ENCODE measurements around the gene FBRSL1. TPM values are rescaled to one million over a fixed set of nuclear protein-coding genes. Genes with fewer than 3 reads are reported as not detected.

The FBRSL1 gene
- polyA plus RNA-seq, 4 donors = 43.8 to 87.9 (median 51.9) TPM

DNA sequence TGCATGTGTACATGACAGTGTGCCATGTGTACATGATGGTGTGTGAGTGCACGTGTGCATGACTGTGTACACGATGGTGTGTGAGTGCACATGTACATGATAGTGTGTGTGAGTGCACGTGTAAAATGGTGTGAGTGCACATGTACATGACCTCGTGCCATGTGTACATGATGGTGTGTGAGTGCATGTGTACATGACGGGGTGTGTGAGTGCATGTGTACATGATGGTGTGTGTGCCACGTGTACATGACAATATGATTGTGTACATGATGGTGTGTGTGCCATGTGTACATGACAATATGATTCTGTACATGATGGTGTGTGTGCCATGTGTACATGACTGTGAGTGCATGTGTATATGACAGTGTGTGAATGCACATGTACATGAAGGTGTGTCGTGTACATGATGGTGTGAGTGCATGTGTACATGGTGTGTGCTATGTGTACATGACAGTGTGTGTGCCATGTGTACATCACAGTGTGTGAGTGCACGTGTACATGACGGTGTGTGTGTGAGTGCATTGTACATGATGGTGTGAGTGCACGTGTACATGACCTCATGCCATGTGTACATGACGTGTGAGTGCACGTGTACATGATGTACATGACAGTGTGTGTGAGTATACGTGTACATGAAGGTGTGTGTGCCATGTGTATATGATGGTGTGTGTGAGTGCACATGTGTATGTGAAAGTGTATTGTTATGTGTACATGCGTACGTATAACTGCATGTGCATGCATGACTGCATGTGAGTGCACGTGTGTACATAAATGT lies 46.3 kb downstream of the FBRSL1 start:
- no peak for DNase-seq (ENCODE audit: low read depth in 4 of 4, low spot score in 3 of 4)

DNA sequence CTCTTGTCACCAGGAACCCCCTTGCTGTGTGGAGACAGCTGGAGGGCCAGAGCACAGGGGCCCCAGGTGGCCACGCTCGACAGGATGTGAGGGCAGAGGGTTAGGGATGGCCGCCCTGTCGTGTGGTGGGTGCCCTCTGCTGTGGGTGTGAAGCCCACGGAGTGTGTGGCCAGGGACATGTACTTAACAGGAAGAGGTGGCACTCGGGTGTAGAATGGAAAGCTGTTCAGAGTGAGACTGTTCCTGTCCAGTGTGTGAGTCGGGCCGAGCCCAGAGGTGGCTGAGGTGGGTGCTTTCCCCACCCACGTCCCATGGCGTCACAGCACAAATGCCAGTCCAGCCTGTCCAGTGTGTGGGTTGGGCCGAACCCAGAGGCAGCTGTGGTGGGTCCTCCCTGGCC lies 47.1 kb downstream of the FBRSL1 start:
- DNase-seq (ENCODE audit: low read depth in 4 of 4, low spot score in 3 of 4) = no peak

DNA sequence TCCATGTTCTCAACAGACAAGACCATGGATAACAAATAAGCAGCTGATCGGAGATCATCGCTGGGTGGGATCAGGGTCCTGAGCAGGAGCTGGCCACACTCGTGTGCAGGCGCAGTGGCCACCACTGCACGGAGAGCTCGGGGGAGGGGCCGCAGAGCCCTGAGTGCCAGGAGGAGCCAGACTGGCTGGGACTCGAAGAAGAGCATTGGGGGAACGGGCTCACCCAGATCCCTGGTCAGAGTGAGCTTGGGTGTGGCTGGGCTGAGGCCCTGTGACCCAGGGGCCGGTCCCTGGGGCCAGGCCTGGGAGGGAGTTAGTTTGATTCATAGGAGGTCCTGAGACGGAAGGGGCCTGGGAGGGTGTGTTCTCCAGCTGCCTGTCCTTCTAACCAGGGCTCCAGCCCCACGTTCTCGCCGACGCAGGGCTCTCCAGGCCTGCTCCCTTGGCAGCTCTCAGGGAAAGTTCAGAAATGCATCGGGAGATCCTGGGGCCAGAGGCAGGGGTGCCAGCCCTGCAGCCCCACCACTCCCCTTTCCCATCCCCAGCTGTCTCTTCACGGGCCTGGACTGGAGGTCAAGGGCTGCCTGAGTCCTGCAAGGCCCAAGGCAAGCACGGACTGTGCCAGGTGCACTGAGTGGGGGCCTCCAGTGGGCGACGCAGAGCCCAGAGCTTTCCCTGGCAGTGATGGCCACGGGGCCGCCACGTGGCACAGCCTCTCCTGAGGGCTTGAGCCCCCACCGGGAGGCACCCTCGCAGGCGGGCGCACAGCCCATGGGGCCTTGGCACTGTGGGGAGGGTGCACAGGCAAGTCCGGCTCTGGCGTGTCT lies 48.1 kb downstream of the FBRSL1 start:
- DNase-seq (ENCODE audit: low read depth in 4 of 4, low spot score in 3 of 4) = no peak

DNA sequence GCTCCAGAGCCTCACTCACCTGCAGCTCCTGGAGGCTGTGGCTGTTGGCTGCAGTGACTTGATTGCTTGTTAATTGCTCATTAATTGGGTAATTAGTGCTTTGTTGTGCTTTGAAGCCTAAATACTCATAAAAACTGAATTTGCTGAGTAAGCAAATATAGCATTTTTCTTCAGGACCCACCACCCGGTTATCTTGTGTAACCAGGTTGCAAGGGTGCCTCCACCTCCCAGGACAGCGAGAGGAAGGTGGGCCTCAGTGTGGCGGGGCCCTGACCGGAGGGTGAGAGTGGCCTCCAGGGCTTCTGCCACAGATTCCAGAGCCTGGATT lies 48.7 kb downstream of the FBRSL1 start:
- DNase-seq (ENCODE audit: low read depth in 4 of 4, low spot score in 3 of 4) = no peak

DNA sequence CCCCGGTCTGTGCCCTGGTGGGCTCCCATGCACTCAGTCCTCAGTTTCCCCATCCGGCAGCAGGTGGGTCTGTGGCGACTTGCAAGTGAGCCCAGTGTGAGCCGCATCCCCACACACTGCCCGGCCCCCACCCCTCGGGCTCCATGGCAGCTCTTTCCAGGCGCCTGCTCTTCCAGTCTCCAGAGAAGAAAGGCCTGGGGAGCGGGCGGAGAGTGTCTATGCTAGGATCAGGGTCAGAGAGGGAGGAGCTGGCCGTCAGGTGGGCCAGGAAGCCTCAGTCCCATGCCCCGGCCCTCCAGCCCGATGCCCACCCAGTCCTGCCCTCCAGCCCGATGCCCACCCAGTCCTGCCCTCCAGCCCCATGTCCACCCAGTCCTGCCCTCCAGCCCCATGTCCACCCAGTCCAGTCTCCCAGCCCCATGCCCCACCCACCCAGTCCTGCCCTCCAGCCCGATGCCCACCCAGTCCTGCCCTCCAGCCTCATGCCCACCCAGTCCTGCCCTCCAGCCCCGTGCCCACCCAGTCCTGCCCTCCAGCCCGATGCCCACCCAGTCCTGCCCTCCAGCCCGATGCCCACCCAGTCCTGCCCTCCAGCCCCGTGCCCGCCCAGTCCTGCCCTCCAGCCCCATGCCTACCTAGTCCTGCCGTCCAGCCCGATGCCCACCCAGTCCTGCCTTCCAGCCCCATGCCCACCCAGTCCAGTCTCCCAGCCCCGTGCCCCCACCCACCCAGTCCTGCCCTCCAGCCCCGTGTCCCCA lies 49.2 kb downstream of the FBRSL1 start:
- DNase-seq (ENCODE audit: low read depth in 4 of 4, low spot score in 3 of 4) = no peak

DNA sequence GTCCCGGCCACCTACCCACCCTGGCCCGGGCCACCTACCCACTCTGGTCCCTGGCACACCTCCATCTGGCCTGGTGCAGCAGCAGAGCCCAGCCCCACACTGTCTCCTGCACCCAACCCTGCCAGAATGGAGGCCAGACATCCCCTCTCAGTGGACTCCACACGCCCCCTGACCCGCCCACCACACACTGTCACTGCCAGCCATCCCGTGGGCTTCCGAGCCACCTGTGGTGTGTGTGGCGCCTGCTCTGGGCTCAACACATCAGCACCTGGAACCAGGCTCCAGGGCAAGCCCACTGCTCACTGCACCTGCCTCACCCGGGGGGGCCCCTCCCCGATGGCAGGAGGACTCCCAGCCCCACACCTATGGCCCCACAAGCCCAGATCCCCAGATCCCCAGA lies 50.5 kb downstream of the FBRSL1 start:
- DNase-seq (ENCODE audit: low read depth in 4 of 4, low spot score in 3 of 4) = no peak

DNA sequence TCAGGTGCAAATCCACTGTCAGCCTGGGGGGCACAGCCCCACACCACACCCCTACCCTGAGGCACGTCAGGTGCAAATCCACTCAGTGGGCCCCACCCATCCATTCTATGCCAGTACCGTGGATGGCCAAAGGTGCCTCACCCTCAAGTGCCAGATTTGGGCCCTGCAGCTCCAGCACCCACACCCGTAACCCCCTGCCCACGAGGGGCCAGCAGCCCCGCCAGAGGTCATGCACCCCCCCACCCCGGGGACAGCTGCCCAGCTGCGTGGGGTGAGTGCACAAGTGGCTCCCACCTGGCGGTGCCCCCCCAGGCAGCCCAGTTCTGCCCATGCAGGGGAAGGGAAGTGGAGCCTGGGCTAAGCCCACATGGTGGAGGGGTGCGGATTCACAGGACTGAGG lies 51.2 kb downstream of the FBRSL1 start:
- DNase-seq (ENCODE audit: low read depth in 4 of 4, low spot score in 3 of 4) = no peak

DNA sequence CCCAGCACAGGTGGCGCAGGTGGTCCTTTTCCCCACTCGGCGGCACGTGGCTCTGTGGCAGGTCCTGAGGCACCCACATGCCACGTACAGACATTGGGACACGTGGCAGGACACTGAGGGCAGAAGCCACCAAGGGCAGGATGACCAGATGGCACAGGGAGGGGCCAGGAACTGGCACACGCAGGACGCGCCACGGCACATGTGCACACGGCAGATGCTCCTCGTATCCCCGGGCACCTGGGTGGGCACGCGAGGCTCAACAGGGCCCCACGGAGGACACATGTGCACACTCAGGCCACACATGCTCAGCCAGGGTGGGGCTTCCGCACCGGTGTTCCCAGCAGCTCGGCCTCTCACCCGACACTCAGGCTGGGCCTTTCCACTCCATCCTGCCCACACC lies 52.0 kb downstream of the FBRSL1 start:
- no peak for DNase-seq (ENCODE audit: low read depth in 4 of 4, low spot score in 3 of 4)

DNA sequence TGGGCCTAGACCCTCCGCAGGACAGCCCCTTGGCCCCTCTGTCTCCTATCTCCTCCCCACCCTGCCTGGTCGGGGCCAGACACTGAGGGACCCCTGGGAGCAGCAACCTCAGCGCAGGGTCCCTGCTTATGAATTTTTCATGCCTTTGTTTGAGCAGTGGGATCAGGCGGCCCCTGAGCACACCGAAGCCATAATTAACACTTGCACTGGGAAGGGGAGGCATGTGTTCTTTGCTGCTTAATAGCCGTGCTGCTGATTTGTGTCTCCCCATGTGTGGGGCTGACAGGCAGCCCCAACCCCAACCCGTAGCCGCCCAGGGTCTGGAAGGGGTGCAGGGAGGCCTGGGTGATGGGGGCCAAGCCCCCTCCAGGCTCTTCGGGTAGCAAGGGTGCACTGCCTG lies 52.7 kb downstream of the FBRSL1 start:
- DNase-seq (ENCODE audit: low read depth in 4 of 4, low spot score in 3 of 4) = no peak

DNA sequence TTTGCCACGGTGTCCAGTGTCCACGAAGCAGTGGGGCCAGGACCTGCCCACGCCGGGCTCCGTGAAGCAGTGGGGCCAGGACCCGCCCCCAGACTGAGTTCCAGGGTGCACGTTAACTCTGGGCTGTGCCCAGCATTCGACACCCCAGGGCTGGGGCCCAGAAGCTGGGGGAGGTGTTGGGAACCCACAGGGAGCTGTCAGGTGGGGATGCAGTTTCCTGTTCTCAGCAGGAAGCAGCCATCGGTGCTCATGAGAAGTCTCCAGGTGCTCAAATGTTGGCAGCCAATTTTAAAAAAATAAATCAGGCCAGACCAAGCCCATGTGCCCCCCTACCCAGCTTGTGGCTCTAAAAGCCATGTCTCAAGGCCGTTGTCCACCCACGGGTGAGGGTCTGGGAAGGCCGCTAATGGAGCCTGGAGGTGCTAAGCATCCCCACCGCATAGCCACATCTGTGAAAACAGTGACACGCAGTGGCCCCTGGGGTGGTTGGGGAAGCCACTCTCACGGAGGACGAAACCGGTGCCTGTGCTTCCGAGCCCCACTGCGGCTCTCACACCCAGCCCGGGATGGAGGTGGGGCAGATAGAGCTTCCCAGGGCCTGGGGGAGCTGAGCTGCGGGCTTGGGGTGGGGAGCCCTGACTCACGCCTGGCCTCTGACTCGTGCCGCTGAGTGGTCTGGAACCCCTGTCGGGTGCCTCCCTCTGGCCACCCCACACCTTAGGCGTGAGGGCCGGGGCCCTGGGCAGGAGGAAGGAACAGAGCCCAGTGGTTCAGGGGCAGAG lies 53.5 kb downstream of the FBRSL1 start:
- no peak for DNase-seq (ENCODE audit: low read depth in 4 of 4, low spot score in 3 of 4)

DNA sequence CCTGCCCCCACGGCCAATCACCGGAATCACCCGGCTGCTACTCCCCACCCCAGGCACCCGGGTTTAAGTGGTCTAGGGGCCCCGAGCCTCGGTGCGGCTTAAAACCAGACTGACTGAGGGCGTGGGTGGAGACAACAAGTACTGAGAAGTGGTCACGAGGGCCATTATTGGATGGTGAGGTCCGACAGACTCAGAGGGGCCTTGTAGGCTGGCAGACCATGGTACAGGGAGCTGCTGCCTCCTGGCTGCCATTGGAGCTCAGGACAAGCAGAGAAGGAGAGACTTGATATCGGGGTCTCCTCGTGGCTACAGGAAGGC lies 54.1 kb downstream of the FBRSL1 start:
- no peak for DNase-seq (ENCODE audit: low read depth in 4 of 4, low spot score in 3 of 4)

DNA sequence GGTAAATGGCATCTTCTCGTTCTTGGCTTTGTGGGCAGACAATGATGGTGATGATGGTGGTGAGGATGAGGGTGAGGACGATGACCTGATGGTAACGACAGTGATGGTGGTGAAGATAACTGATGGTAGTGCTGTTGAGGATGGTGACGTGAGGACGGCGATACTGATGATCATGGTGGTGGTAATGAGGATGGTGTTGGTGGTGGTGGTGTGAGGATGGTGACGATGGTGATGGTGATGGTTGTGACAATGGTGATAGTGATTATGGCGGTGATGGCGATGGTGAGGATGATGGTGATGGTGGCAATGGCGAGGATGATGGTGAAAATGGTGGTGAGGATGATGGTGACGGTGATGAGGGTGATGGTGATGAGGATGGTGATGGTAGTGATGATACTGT lies 54.5 kb downstream of the FBRSL1 start:
- DNase-seq (ENCODE audit: low read depth in 4 of 4, low spot score in 3 of 4) = no peak

DNA sequence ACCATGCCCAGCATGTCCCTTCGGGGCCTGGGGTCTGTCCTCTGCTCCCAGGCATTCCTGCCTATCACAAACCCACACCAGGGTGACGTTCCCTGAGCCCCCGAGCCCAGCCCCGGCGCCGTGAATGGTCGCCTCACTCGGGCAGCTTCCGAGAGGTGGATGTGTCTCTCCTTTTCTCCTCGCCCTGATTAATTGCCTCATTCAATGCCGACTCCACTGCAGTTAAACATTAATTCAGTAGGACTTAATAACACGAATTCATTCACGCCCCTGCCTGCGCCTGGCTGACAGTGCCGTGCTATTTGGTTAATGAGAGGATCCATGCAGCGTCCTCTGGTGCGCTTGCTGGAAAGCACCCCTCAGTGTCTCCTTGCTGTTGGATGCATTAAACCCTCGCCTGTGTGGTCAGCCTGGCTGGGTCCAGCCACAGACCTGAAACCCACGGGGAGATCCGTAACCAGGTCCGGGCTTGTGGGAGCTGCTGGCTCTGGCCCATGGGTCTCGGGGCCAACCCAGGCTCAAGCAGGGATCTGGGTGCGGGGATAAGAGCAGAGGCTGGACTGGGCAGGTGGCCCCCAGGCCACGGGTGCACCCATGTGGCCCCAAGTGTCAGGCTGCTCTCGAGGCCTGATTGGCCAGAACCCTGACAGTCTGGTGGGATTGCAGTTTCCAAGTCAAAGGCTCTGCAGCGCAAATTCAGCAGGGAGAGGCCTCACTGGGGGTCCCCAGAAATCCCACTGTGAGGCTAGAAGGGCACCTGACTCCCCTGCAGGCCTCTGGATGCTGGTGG lies 55.4 kb downstream of the FBRSL1 start:
- no peak for DNase-seq (ENCODE audit: low read depth in 4 of 4, low spot score in 3 of 4)

DNA sequence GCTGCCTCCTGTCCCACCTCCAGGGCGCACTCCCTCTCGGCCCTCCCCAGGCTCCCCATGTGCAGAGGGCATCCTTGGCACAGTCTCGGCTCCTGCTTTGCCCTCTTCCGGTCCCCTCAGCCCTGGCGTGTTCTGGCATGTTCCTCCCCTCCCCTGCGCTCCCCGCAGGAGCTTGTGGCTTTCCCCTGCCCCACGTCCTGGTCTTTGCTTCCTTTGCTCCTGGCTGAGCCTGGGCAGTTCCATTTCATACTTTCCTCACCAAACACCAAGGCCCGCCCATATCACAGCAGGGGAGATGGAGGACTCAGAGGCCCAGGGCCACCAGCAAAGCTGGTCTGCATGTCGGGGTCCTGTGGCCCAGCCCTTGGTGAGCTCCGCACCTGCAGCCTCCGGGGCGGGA lies 56.0 kb downstream of the FBRSL1 start:
- DNase-seq (ENCODE audit: low read depth in 4 of 4, low spot score in 3 of 4) = no peak

DNA sequence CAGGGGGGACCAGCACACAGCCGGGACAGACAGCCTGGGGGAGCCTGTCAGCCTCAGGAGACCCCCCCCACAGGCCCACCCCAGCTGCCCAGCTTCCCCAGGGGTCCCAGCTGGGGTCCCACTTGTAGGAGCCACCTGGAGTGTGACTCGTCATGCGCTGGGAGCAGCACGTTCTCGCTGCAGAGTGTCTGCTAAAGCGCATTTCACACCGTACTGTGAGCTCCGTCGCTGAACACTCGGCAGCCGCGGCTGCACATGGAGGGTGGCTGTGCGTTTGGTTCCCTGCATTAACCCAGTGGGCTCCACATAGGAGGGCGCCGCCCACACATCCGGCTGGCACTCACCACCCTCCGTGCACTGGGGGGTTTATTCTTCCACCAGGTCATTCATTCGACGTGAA lies 56.7 kb downstream of the FBRSL1 start:
- DNase-seq (ENCODE audit: low read depth in 4 of 4, low spot score in 3 of 4) = no peak

DNA sequence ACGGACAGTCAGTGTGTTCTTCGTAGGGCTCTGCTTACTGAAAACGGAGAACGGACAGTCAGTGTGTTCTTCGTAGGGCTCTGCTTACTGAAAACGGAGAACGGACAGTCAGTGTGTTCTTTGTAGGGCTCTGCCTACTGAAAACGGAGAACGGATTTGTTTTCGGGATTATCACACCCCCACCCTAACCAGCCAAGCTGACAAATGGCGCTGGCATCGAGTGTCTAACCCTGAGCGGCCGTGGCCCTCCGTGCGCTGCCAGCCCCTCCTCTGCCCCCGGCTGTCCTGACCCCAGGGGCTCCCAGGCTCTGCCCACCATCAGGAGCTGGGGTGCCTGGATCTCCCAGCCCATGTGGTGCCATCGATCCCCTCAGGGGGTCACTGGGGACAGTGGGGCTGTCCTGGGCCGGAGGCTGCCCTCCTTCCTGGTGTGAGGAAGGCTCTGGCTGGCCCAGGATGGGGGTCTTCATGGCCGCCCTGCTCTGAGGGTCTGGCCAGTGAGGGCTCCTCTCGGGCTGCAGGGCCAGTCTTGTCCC lies 57.3 kb downstream of the FBRSL1 start:
- no peak for DNase-seq (ENCODE audit: low read depth in 4 of 4, low spot score in 3 of 4)

DNA sequence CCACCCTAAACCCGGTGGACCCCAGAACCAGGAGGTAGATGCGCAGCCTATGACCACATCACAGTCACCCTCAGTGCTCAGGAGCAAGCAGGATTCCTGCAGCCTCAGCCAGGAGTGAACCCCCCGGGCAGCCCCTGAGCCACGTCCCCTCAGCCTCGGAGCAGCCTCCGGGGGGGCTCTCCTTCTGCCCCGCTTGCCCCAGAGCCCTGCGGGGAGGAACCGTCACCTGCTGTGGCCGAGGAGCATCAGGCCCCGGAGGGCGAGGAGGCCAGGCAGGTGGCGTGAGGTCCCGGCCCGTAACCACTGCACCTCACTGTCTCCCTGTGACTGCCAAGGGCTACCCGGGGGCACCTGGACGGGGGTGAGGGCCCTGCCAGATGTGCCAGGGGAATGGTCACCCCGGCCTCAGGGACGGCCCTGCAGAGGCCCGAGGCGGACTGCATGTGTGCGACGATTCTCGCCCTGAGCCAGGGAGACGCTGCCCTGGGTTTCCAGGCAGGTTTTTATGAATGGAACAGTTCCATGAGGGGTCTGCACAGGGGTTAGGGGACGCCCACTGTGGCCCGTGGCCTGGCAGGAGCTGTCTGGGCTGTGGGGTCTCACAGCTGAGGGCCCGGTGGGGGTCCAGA lies 58.6 kb downstream of the FBRSL1 start:
- no peak for DNase-seq (ENCODE audit: low read depth in 4 of 4, low spot score in 3 of 4)

DNA sequence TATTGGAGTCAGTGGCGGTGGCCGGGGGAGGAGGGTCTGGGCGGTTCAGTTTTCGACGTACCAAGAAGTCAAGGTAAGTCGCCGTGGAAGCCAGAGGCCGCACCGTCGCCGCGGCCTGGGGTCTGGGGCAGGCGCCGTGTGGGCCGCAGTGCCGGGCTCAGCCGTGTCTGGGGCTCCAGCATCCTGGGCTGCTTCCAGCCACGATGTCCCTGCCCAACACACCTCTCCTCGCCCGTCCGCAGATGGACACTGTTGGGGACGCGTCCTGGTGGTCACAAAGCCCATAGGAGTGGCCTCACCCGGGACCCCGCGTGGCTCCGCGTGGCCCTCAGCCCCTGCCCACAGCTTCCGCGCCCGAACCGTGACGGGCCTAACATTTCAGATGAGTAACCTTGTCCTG lies 59.1 kb downstream of the FBRSL1 start:
- DNase-seq (ENCODE audit: low read depth in 4 of 4, low spot score in 3 of 4) = no peak

DNA sequence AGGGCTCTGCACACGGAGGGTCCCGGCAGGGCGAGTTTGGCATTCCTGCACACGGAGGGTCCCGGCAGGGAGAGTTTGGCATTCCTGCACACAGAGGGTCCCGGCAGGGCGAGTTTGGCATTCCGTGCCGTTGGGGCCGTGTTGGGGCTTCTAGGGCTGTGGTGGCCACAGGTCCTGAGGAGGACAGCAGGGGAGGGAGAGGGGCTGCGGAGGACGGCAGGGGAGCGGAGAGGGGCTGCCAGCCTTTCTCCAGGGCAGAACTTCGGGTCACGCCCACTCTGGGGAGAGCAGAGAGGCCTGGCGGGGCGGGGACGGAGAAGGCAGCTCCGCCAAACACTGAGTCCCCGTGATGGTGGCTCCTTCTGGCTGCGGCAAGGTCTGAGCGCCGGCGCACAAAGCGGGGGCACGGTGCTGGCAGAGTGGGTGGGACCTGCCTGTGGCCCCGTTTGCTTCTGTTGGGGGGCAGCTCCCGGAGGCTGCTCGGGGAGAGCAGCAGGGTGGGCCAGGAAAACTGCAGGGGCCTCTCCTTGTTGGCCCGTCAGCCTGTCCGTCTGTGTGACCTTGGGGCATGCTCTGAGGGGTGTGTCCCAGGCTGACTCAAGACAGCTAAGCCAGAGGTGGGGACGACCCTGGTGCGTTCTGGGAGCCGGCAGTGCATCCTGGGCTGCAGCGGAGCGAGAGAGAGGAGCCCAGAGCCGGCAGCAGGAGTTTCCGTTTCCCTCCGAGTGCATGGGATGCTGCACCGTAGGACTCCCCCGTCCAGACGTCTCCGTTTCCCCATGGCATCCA lies 60.3 kb downstream of the FBRSL1 start:
- no peak for DNase-seq (ENCODE audit: low read depth in 4 of 4, low spot score in 3 of 4)
